A673 (cell line): Measurements from ENCODE around the gene GALC.

Source experiments
- EZH2 ChIP-seq: fragments of 200-600 bp; sonication (generic); IDR thresholded peaks from 2 replicates; pipeline ENCODE4 v1.6.1; 2017; ENCODE audit warnings: borderline replicate concordance, low read depth, mild to moderate bottlenecking, mixed read lengths, antibody characterized with exemption, low read length; ENCODE audit not compliant: poor library complexity, severe bottlenecking
- TF ChIP-seq, protein P1 (sequence below): fragments of 300-800, 200-600 bp; sonication (generic); conservative IDR thresholded peaks from 2 replicates; pipeline ENCODE4 v1.5.1; 2017; ENCODE audit warnings: low read depth, mild to moderate bottlenecking, antibody characterized with exemption, low read length, moderate library complexity, mixed read lengths

DNA sequence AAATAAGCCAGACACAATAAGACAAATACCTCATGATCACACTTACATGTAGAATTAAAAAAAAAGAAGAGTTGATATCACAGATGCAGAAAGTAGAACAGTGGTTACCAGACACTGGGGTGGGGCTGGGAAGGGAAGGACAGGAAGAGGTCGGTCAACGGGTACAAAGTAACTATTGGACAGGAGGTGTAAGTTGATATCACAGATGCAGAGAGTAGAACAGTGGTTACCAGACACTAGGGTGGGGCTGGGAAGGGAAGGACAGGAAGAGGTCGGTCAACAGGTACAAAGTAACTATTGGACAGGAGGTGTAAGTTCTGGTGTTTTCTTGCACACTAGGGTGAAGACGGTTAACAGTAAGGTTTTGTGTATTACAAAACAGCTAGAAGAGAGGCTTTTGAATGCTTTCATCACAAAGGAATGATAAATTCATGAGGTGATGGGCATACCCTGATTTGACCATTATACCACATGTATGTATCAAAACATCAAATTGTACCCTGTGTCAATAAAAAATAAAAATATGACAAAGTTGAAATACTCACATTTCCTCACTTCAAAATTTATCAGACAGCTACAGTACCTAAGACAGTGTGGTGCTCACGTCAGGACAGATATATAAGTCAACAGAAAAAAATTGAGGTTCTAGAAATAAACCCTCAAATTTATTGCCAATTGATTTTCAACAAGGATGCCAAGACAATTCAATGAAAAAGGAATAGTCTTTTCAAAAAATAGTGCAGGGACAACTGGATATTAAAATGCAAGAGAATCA lies 32.8 kb downstream of the GALC start:
- TF ChIP-seq, protein P1, sequence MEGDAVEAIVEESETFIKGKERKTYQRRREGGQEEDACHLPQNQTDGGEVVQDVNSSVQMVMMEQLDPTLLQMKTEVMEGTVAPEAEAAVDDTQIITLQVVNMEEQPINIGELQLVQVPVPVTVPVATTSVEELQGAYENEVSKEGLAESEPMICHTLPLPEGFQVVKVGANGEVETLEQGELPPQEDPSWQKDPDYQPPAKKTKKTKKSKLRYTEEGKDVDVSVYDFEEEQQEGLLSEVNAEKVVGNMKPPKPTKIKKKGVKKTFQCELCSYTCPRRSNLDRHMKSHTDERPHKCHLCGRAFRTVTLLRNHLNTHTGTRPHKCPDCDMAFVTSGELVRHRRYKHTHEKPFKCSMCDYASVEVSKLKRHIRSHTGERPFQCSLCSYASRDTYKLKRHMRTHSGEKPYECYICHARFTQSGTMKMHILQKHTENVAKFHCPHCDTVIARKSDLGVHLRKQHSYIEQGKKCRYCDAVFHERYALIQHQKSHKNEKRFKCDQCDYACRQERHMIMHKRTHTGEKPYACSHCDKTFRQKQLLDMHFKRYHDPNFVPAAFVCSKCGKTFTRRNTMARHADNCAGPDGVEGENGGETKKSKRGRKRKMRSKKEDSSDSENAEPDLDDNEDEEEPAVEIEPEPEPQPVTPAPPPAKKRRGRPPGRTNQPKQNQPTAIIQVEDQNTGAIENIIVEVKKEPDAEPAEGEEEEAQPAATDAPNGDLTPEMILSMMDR: no peak
- TF ChIP-seq EZH2: no peak
